ENCODE results near the gene IL10. TPM values are rescaled to one million over a fixed set of nuclear protein-coding genes. Genes with fewer than 3 reads are reported as not detected.
A peak's percentile ranks its signal among the peaks of the same experiment; 100 is the strongest.

The IL10 gene
- total RNA-seq, 1 donor from 2014 or later: 1.4 TPM

- Histone ChIP-seq H3K36me3 (peaks cover 4% of the 10 kb centered on the region), H3K4me1 (peaks cover 56% of the 10 kb centered on the region), H3K9me3 (no peaks in the 10 kb centered on the region), H3K4me3 (peak overlapping the region; percentile 11), H3K27me3 (ENCODE audit: low read depth) (no peaks in the 10 kb centered on the region), H3K27ac (peak overlapping the region; percentile 78)
- ATAC-seq (peak; percentile 92), DNase-seq (peak; percentile 83)
- no peak for TF ChIP-seq CTCF (IDR thresholded peaks at IDR 0.05)
- intact Hi-C loops (cut with DNase I): no loop called here
Measured at GRCh38 chr1:206723805-206724472, 48.4 kb downstream of the IL10 start.

- Histone ChIP-seq H3K4me3 (peak overlapping the region; percentile 11), H3K27me3 (ENCODE audit: low read depth) (no peaks in the 10 kb centered on the region), H3K9me3 (no peaks in the 10 kb centered on the region), H3K36me3 (no peaks in the 10 kb centered on the region), H3K27ac (peak overlapping the region; percentile 78), H3K4me1 (peaks cover 56% of the 10 kb centered on the region)
- ATAC-seq (peak in 1 of 2 donors; percentile 1), DNase-seq (no peak)
- intact Hi-C loops (cut with DNase I): no loop called here
- TF ChIP-seq CTCF (IDR thresholded peaks at IDR 0.05): no peak
Measured at GRCh38 chr1:206723462-206723804, 48.9 kb downstream of the IL10 start.

GRCh38 chr1:206722751-206723461 is 49.4 kb downstream of the IL10 start:
- Histone ChIP-seq H3K9me3 (no peaks in the 10 kb centered on the region), H3K4me1 (peaks cover 60% of the 10 kb centered on the region), H3K4me3 (peak overlapping the region; percentile 11), H3K36me3 (no peaks in the 10 kb centered on the region), H3K27ac (peak overlapping the region; percentile 78), H3K27me3 (ENCODE audit: low read depth) (no peaks in the 10 kb centered on the region)
- intact Hi-C loops (cut with DNase I): no loop called here
- DNase-seq (no peak), ATAC-seq (no peak)
- TF ChIP-seq CTCF (IDR thresholded peaks at IDR 0.05): no peak

- peaks cover 70% of the 10 kb centered on the region for H3K4me1 ChIP-seq
- TF ChIP-seq CTCF (IDR thresholded peaks at IDR 0.05): no peak
- no peak overlapping the region for H3K27ac ChIP-seq
- no peaks in the 10 kb centered on the region for H3K9me3 ChIP-seq
- H3K27me3 ChIP-seq (ENCODE audit: low read depth): no peaks in the 10 kb centered on the region
- no peaks in the 10 kb centered on the region for H3K36me3 ChIP-seq
- no peak for DNase-seq
- intact Hi-C loops (cut with DNase I): no loop called here
- H3K4me3 ChIP-seq: no peak overlapping the region
- ATAC-seq: no peak
Measured at GRCh38 chr1:206721454-206721853, 50.8 kb downstream of the IL10 start.

- no peak overlapping the region for H3K4me3 ChIP-seq
- ATAC-seq (no peak), DNase-seq (no peak)
- TF ChIP-seq CTCF (IDR thresholded peaks at IDR 0.05): no peak
- no peaks in the 10 kb centered on the region for H3K9me3 ChIP-seq
- H3K4me1 ChIP-seq: peaks cover 70% of the 10 kb centered on the region
- no peak overlapping the region for H3K27ac ChIP-seq
- no peaks in the 10 kb centered on the region for H3K27me3 ChIP-seq (ENCODE audit: low read depth)
- intact Hi-C loops (cut with DNase I): no loop called here
- no peaks in the 10 kb centered on the region for H3K36me3 ChIP-seq
Measured at GRCh38 chr1:206719169-206719839, 53.0 kb downstream of the IL10 start.
